ENCODE measurements around the gene LRRC8B. TPM values are rescaled to one million over a fixed set of nuclear protein-coding genes. Genes with fewer than 3 reads are reported as not detected.

LRRC8B gene
- total RNA-seq, 4 donors from 2014 or later: 3.3 to 9.2 (median 4.1) TPM

- H3K4me3 ChIP-seq: no peak overlapping the region
- no peaks in the 10 kb centered on the region for H3K36me3 ChIP-seq
- DNase-seq (ENCODE audit: extremely low spot score): no peak
- no peaks in the 10 kb centered on the region for H3K4me1 ChIP-seq
- H3K27ac ChIP-seq (replicated peaks in 1 of 4): no peak overlapping the region
- whole genome bisulfite sequencing: 55% methylated on average over 3 of the region's 3 CpGs
- intact Hi-C loops (cut with DNase I): loop anchor here (5.0 kb wide), 1 partner anchor 278 kb away; no protein-coding TSS in a partner anchor
- H3K9me3 ChIP-seq: no peaks in the 10 kb centered on the region
- no peaks in the 10 kb centered on the region for H3K27me3 ChIP-seq
- TF ChIP-seq POLR2A (IDR thresholded peaks at IDR 0.05; ENCODE audit: low read depth) (no peak), EP300 (IDR thresholded peaks at IDR 0.05) (no peak), POLR2AphosphoS5 (IDR thresholded peaks at IDR 0.05) (no peak), CTCF (IDR thresholded peaks at IDR 0.05) (no peak)
Measured at GRCh38 chr1:89484092-89485038, 40.3 kb upstream of the LRRC8B start.

- H3K4me1 ChIP-seq: no peaks in the 10 kb centered on the region
- no peaks in the 10 kb centered on the region for H3K9me3 ChIP-seq
- 83% methylated on average over 2 of the region's 2 CpGs for WGBS
- DNase-seq (ENCODE audit: extremely low spot score): no peak
- no peak overlapping the region for H3K4me3 ChIP-seq
- H3K27me3 ChIP-seq: no peaks in the 10 kb centered on the region
- H3K27ac ChIP-seq (replicated peaks in 1 of 4): no peak overlapping the region
- TF ChIP-seq POLR2A (IDR thresholded peaks at IDR 0.05; ENCODE audit: low read depth) (no peak), CTCF (IDR thresholded peaks at IDR 0.05) (no peak)
- no peaks in the 10 kb centered on the region for H3K36me3 ChIP-seq
- intact Hi-C loops (cut with DNase I): no loop called here
Measured at GRCh38 chr1:89487972-89488371, 36.7 kb upstream of the LRRC8B start.

- TF ChIP-seq POLR2A (IDR thresholded peaks at IDR 0.05; ENCODE audit: low read depth) (no peak), CTCF (IDR thresholded peaks at IDR 0.05) (no peak), EP300 (IDR thresholded peaks at IDR 0.05) (no peak), POLR2AphosphoS5 (IDR thresholded peaks at IDR 0.05) (no peak)
- Histone ChIP-seq H3K4me3 (no peak overlapping the region), H3K27me3 (no peaks in the 10 kb centered on the region), H3K27ac (replicated peaks in 1 of 4) (no peak overlapping the region), H3K4me1 (no peaks in the 10 kb centered on the region), H3K9me3 (no peaks in the 10 kb centered on the region), H3K36me3 (no peaks in the 10 kb centered on the region)
- intact Hi-C loops (cut with DNase I): no loop called here
- WGBS: 72% methylated on average over 2 of the region's 2 CpGs
- no peak for DNase-seq (ENCODE audit: extremely low spot score)
Measured at GRCh38 chr1:89489047-89489729, 35.4 kb upstream of the LRRC8B start.

GRCh38 chr1:89490389-89490788 lies 34.2 kb upstream of the LRRC8B start:
- Histone ChIP-seq H3K36me3 (no peaks in the 10 kb centered on the region), H3K27ac (replicated peaks in 1 of 4) (no peak overlapping the region), H3K4me3 (no peak overlapping the region), H3K27me3 (no peaks in the 10 kb centered on the region), H3K4me1 (no peaks in the 10 kb centered on the region), H3K9me3 (no peaks in the 10 kb centered on the region)
- TF ChIP-seq CTCF (IDR thresholded peaks at IDR 0.05): no peak
- TF ChIP-seq EP300 (IDR thresholded peaks at IDR 0.05): no peak
- no peak for TF ChIP-seq POLR2AphosphoS5 (IDR thresholded peaks at IDR 0.05)
- no peak for TF ChIP-seq POLR2A (IDR thresholded peaks at IDR 0.05; ENCODE audit: low read depth)
- intact Hi-C loops (cut with DNase I): no loop called here
- DNase-seq (ENCODE audit: extremely low spot score): no peak
- WGBS: 95% methylated on average over 3 of the region's 3 CpGs
